GM10248 (cell line): ENCODE data around the gene MCHR1.
"Not testable (repeated sequence)": the region's sequence is repeated elsewhere in the genome, so short reads cannot be mapped to it uniquely, and the experiment has no call there.

Experiments used
- CTCF ChIA-PET: fragments of 300-600 bp; sonication (Branson Sonifier 250); formaldehyde crosslinking; extraction: SDS; loops from one replicate; lab custom pipeline; 2021; ENCODE audit warnings: antibody characterized with exemption; lab: Yijun Ruan, JAX
- POLR2A ChIA-PET: fragments of 350-650 bp; sonication (Branson Sonifier 250); formaldehyde crosslinking; extraction: SDS; loops from one replicate; lab custom pipeline; 2020; ENCODE audit warnings: antibody characterized with exemption; lab: Yijun Ruan, JAX
- DNase-seq: peaks from one replicate; pipeline ENCODE4 v3.0.0; 2012; ENCODE audit errors: extremely low spot score
- TF ChIP-seq, protein P1 (sequence below): IDR thresholded peaks from 2 replicates; pipeline ENCODE4 v1.5.1; 2012; ENCODE audit warnings: mild to moderate bottlenecking, low read depth; ENCODE audit errors: extremely low read depth, missing control alignments, control extremely low read depth

MCHR1 gene

GRCh38 chr22:40674274-40674673 is 5.0 kb upstream of the MCHR1 start:
- ChIA-PET POLR2A (no interaction called here), CTCF (interaction anchor here (1.0 to 3.1 kb wide), 3 partner anchors 9 to 225 kb away, joined by 4 to 8 read pairs (median 5); no protein-coding TSS in a partner anchor)
- TF ChIP-seq, protein P1, sequence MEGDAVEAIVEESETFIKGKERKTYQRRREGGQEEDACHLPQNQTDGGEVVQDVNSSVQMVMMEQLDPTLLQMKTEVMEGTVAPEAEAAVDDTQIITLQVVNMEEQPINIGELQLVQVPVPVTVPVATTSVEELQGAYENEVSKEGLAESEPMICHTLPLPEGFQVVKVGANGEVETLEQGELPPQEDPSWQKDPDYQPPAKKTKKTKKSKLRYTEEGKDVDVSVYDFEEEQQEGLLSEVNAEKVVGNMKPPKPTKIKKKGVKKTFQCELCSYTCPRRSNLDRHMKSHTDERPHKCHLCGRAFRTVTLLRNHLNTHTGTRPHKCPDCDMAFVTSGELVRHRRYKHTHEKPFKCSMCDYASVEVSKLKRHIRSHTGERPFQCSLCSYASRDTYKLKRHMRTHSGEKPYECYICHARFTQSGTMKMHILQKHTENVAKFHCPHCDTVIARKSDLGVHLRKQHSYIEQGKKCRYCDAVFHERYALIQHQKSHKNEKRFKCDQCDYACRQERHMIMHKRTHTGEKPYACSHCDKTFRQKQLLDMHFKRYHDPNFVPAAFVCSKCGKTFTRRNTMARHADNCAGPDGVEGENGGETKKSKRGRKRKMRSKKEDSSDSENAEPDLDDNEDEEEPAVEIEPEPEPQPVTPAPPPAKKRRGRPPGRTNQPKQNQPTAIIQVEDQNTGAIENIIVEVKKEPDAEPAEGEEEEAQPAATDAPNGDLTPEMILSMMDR, result no peak
- DNase-seq, result no peak

- POLR2A ChIA-PET, result not testable (repeated sequence)
- CTCF ChIA-PET, result interaction anchor here (1.3 to 3.1 kb wide), 2 partner anchors 223 to 239 kb away, joined by 3 to 8 read pairs; no protein-coding TSS in a partner anchor
Measured at GRCh38 chr22:40676166-40676565, 3.1 kb upstream of the MCHR1 start.

GRCh38 chr22:40676644-40677043 is 2.6 kb upstream of the MCHR1 start:
- no peak for DNase-seq
- POLR2A ChIA-PET, result interaction anchor here (0.7 kb wide), 1 partner anchor 144 kb away, joined by 3 read pairs; no protein-coding TSS in a partner anchor
- TF ChIP-seq, protein P1, result no peak
- CTCF ChIA-PET, result interaction anchor here (1.3 kb wide), 1 partner anchor 240 kb away, joined by 3 read pairs; no protein-coding TSS in a partner anchor

More at GRCh38 chr22:40676166-40676565, 3.1 kb upstream of the MCHR1 start:
- not testable (repeated sequence) for DNase-seq

GRCh38 chr22:40678493-40679248 is 613 bp upstream of the MCHR1 start:
- POLR2A ChIA-PET, result no interaction called here
- CTCF ChIA-PET, result interaction anchor here (0.9 to 1.6 kb wide), 2 partner anchors 88 to 220 kb away, joined by 3 read pairs; no protein-coding TSS in a partner anchor
- DNase-seq, result no peak
- TF ChIP-seq, protein P1, result no peak

DNA sequence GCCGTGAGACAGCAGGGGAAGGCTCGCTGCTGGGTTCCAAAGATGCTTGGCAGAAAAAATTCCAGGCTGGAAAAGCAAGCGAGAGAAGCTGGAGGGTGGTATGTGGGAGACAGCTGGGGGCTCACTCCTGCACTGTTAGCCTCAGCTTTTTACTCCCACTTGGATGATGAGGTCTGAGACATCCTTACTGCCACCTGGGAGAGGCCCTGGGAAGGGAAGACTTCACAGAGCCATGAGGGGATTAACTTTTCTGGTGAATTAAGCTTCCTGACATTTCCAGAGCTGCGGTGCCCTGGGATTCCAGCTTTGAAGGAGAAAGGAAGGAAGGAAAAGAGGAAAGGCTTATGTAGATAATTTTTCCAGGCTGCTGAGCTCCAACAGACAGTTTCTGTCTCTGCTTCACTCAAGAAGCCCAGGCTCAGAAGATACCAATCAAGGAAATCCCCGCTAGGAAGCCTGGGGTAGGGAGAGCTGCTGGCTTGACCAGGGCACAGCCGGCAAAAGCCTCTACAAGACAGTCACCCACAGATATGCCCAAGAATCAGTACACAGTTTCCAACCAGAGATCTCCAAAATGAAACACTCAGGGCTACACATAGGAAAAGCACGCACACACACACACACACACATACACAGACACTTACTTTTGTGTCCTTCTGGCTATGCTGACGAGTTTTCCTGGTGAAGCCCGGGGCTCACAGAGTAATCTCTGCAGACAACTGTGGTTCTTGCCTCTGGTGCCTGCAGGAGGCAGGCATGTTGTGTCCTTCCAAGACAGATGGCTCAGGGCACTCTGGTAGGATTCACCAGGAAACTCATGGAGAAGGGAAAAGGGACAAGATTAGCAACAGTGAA is 907 bp downstream of the MCHR1 start:
- ChIA-PET POLR2A (no interaction called here), CTCF (interaction anchor here (0.7 to 1.6 kb wide), 3 partner anchors 10 to 87 kb away, joined by 3 read pairs; no protein-coding TSS in a partner anchor)
- no peak for DNase-seq
- TF ChIP-seq, protein P1, result no peak

DNA sequence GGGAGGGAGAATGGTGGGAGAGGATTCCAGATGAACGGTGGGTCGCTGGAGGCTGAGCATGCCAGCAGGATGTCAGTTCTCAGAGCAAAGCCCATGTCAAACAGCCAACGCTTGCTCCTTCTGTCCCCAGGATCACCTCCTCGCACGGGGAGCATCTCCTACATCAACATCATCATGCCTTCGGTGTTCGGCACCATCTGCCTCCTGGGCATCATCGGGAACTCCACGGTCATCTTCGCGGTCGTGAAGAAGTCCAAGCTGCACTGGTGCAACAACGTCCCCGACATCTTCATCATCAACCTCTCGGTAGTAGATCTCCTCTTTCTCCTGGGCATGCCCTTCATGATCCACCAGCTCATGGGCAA is 1.5 kb downstream of the MCHR1 start:
- POLR2A ChIA-PET, result no interaction called here
- no peak for DNase-seq
- CTCF ChIA-PET, result interaction anchor here (1.1 kb wide), 1 partner anchor 80 kb away, joined by 3 read pairs; no protein-coding TSS in a partner anchor
- TF ChIP-seq, protein P1, result no peak
